SK-N-SH treated with all-trans-retinoic acid at 6 μM for 48 hours (cell line): Measurements from ENCODE around the gene HDAC4.

Source experiments
- ATAC-seq: fragments of 200-7000 bp; cut with Tn5 transposase; 3 replicates; pipeline ENCODE4 v1.9.1; 2020; ENCODE audit warnings: mild to moderate bottlenecking, moderate library complexity
- ARNTL ChIP-seq: fragments of 450-650 bp; formaldehyde crosslinking; IDR thresholded peaks from 2 replicates; pipeline ENCODE4 v1.5.0; 2020; ENCODE audit warnings: low read depth, mild to moderate bottlenecking, moderate library complexity, borderline replicate concordance
- BACH2 ChIP-seq: fragments of 250-450 bp; sonication (Bioruptor Pico); IDR thresholded peaks from 2 replicates; pipeline ENCODE4 v1.9.0; 2021; ENCODE audit warnings: mild to moderate bottlenecking, borderline replicate concordance
- CREB5 ChIP-seq: fragments of 250-450 bp; sonication (Bioruptor Pico); IDR thresholded peaks from 2 replicates; pipeline ENCODE4 v1.5.1; 2020; ENCODE audit warnings: low read depth, mild to moderate bottlenecking, moderate library complexity
- CSDC2 ChIP-seq: fragments of 250-450 bp; sonication (Bioruptor Pico); IDR thresholded peaks from 2 replicates; pipeline ENCODE4 v1.5.0; 2020; ENCODE audit warnings: mild to moderate bottlenecking, moderate library complexity
- ESRRG ChIP-seq: fragments of 250-450 bp; sonication (Bioruptor Pico); IDR thresholded peaks from 2 replicates; pipeline ENCODE4 v1.6.1; 2021; ENCODE audit warnings: mild to moderate bottlenecking
- GLIS3 ChIP-seq: fragments of 250-450 bp; sonication (Bioruptor Pico); IDR thresholded peaks from 2 replicates; pipeline ENCODE4 v1.5.0; 2020; ENCODE audit warnings: mild to moderate bottlenecking, moderate library complexity
- ISL1 ChIP-seq: fragments of 250-450 bp; sonication (Bioruptor Pico); IDR thresholded peaks from 2 replicates; pipeline ENCODE4 v2.1.2; 2022; ENCODE audit warnings: mild to moderate bottlenecking, moderate library complexity
- OSR1 ChIP-seq: fragments of 250-450 bp; sonication (Bioruptor Pico); IDR thresholded peaks from 2 replicates; pipeline ENCODE4 v1.8.0; 2022; ENCODE audit warnings: moderate library complexity, mild to moderate bottlenecking, inconsistent platforms
- PATZ1 ChIP-seq: fragments of 250-450 bp; sonication (Bioruptor Pico); IDR thresholded peaks from 2 replicates; pipeline ENCODE4 v1.8.0; 2020; ENCODE audit warnings: mild to moderate bottlenecking, moderate library complexity, borderline replicate concordance
- PPARA ChIP-seq: fragments of 250-450 bp; sonication (Bioruptor Pico); IDR thresholded peaks from 2 replicates; pipeline ENCODE4 v1.5.0; 2020; ENCODE audit warnings: mild to moderate bottlenecking, borderline replicate concordance
- RARB ChIP-seq: fragments of 250-450 bp; sonication (Bioruptor Pico); IDR thresholded peaks from 2 replicates; pipeline ENCODE4 v1.8.0; 2021; ENCODE audit warnings: mild to moderate bottlenecking, moderate library complexity
- SNAI2 ChIP-seq: fragments of 250-450 bp; sonication (Bioruptor Pico); IDR thresholded peaks from 2 replicates; pipeline ENCODE4 v1.5.0; 2020; ENCODE audit warnings: mild to moderate bottlenecking, moderate library complexity
- TCF4 ChIP-seq: fragments of 250-450 bp; sonication (Bioruptor Pico); IDR thresholded peaks from 2 replicates; pipeline ENCODE4 v1.8.0; 2021; ENCODE audit warnings: mild to moderate bottlenecking, moderate library complexity, borderline replicate concordance
- TOX ChIP-seq: fragments of 250-450 bp; sonication (Bioruptor Pico); IDR thresholded peaks from 2 replicates; pipeline ENCODE4 v1.8.0; 2021; ENCODE audit warnings: mild to moderate bottlenecking, moderate library complexity, borderline replicate concordance
- TSHZ2 ChIP-seq: fragments of 250-450 bp; sonication (Bioruptor Pico); IDR thresholded peaks from 2 replicates; pipeline ENCODE4 v1.5.0; 2020; ENCODE audit warnings: mild to moderate bottlenecking, moderate library complexity
- ZC3H10 ChIP-seq: fragments of 250-450 bp; sonication (Bioruptor Pico); IDR thresholded peaks from 2 replicates; pipeline ENCODE4 v1.5.1; 2021; ENCODE audit warnings: mild to moderate bottlenecking, moderate library complexity
- ZFP3 ChIP-seq: fragments of 250-450 bp; sonication (Bioruptor Pico); IDR thresholded peaks from 2 replicates; pipeline ENCODE4 v1.5.0; 2020; ENCODE audit warnings: mild to moderate bottlenecking, moderate library complexity
- ZFP30 ChIP-seq: fragments of 450-650 bp; formaldehyde crosslinking; IDR thresholded peaks from 2 replicates; pipeline ENCODE4 v1.5.0; 2022; ENCODE audit warnings: mild to moderate bottlenecking, moderate library complexity
- ZNF565 ChIP-seq: fragments of 450-650 bp; formaldehyde crosslinking; conservative IDR thresholded peaks from 2 replicates; pipeline ENCODE4 v1.5.0; 2020; ENCODE audit warnings: low read depth, mild to moderate bottlenecking, moderate library complexity
- ZNF70 ChIP-seq: fragments of 450-650 bp; formaldehyde crosslinking; IDR thresholded peaks from 2 replicates; pipeline ENCODE4 v1.5.0; 2020; ENCODE audit warnings: mild to moderate bottlenecking, moderate library complexity
- ZNF8 ChIP-seq: fragments of 450-650 bp; formaldehyde crosslinking; IDR thresholded peaks from 2 replicates; pipeline ENCODE4 v1.5.0; 2020; ENCODE audit warnings: mild to moderate bottlenecking, moderate library complexity

Gene HDAC4

GRCh38 chr2:239173301-239173700 is 227.5 kb downstream of the HDAC4 start:
- TF ChIP-seq OSR1 (no peak), ISL1 (CRISPR knock-in tag) (no peak), GLIS3 (CRISPR knock-in tag) (no peak), TSHZ2 (CRISPR knock-in tag) (no peak), ZFP30 (CRISPR knock-in tag) (no peak), ZNF70 (no peak), RARB (CRISPR knock-in tag) (no peak), ZFP3 (CRISPR knock-in tag) (no peak), SNAI2 (CRISPR knock-in tag) (no peak), TCF4 (CRISPR knock-in tag) (no peak), ZC3H10 (CRISPR knock-in tag) (no peak)
- ATAC-seq, result no peak

GRCh38 chr2:239171643-239172042 is 229.2 kb downstream of the HDAC4 start:
- no peak for ATAC-seq
- TF ChIP-seq ZNF565 (no peak), TCF4 (CRISPR knock-in tag) (no peak), BACH2 (CRISPR knock-in tag) (no peak), OSR1 (no peak), ARNTL (CRISPR knock-in tag) (no peak), ESRRG (CRISPR knock-in tag) (no peak), CREB5 (CRISPR knock-in tag) (no peak), PPARA (CRISPR knock-in tag) (no peak), PATZ1 (no peak)
- TF ChIP-seq, all 23 proteins: peak for 0

- TF ChIP-seq ESRRG (CRISPR knock-in tag) (no peak), ZFP3 (CRISPR knock-in tag) (no peak), SNAI2 (CRISPR knock-in tag) (no peak), GLIS3 (CRISPR knock-in tag) (no peak), TSHZ2 (CRISPR knock-in tag) (no peak), OSR1 (no peak), ZNF8 (CRISPR knock-in tag) (no peak), BACH2 (CRISPR knock-in tag) (no peak), TOX (CRISPR knock-in tag) (no peak), CREB5 (CRISPR knock-in tag) (no peak), ZFP30 (CRISPR knock-in tag) (no peak), ZNF565 (no peak), CSDC2 (CRISPR knock-in tag) (no peak)
- no peak for ATAC-seq
These were observed 231.3 kb downstream of the HDAC4 start for GRCh38 chr2:239169311-239170048.
